Loucy (cell line): Measurements from ENCODE around the gene GALNT7.
A peak's percentile ranks its signal among the peaks of the same experiment; 100 is the strongest.

ENCODE experiments used
- H2AFZ ChIP-seq: fragments of 200-600 bp; sonication (generic); 2 replicates; pipeline ENCODE4 v1.6.0; 2016; ENCODE audit warnings: antibody characterized with exemption, mild to moderate bottlenecking, low read length, moderate library complexity
- H3F3A ChIP-seq: fragments of 200-600 bp; 2 replicates; pipeline ENCODE4 v1.6.0; 2016; ENCODE audit warnings: antibody characterized with exemption, low read depth, mild to moderate bottlenecking
- H3K27me3 ChIP-seq: fragments of 200-600 bp; sonication (generic); 2 replicates; pipeline ENCODE4 v1.6.1; 2014; ENCODE audit warnings: low read length, mild to moderate bottlenecking; ENCODE audit not compliant: insufficient read depth, poor library complexity, severe bottlenecking
- H3K36me3 ChIP-seq: fragments of 200-600 bp; sonication (generic); 2 replicates; pipeline ENCODE4 v1.6.1; 2016; ENCODE audit warnings: low read length; ENCODE audit not compliant: insufficient read depth
- H3K4me1 ChIP-seq: fragments of 200-600 bp; sonication (generic); 2 replicates; pipeline ENCODE4 v1.5.1; 2014; ENCODE audit warnings: low read length, mild to moderate bottlenecking; ENCODE audit not compliant: insufficient read depth, poor library complexity, severe bottlenecking
- H3K4me2 ChIP-seq: fragments of 200-600 bp; sonication (generic); 2 replicates; pipeline ENCODE4 v1.6.0; 2014; ENCODE audit warnings: antibody characterized with exemption, low read length, low read depth, mild to moderate bottlenecking; ENCODE audit not compliant: poor library complexity, severe bottlenecking
- H3K4me3 ChIP-seq: fragments of 200-600 bp; sonication (generic); 2 replicates; pipeline ENCODE4 v1.5.1; 2014; ENCODE audit warnings: low read length, mild to moderate bottlenecking, mixed read lengths; ENCODE audit not compliant: poor library complexity, severe bottlenecking
- H3K79me2 ChIP-seq: fragments of 200-600 bp; sonication (generic); 2 replicates; pipeline ENCODE4 v1.6.1; 2014; ENCODE audit warnings: low read length; ENCODE audit not compliant: insufficient read depth
- H3K9ac ChIP-seq: fragments of 200-600 bp; sonication (generic); 2 replicates; pipeline ENCODE4 v1.6.0; 2014; ENCODE audit warnings: mild to moderate bottlenecking, low read depth, low read length, moderate library complexity; ENCODE audit not compliant: poor library complexity, severe bottlenecking
- H3K9me2 ChIP-seq: fragments of 200-600 bp; sonication (generic); replicated peaks from 2 replicates; pipeline ENCODE4 v1.6.1; 2016; ENCODE audit warnings: low read depth, low read length, mixed read lengths
- H3K9me3 ChIP-seq: fragments of 200-600 bp; sonication (generic); 2 replicates; pipeline ENCODE4 v1.6.1; 2014; ENCODE audit warnings: mild to moderate bottlenecking, antibody characterized with exemption, low read length, low read depth; ENCODE audit not compliant: insufficient read depth
- H4K20me1 ChIP-seq: fragments of 200-600 bp; sonication (generic); 2 replicates; pipeline ENCODE4 v1.6.0; 2014; ENCODE audit warnings: antibody characterized with exemption, low read length, mild to moderate bottlenecking; ENCODE audit not compliant: insufficient read depth, poor library complexity, severe bottlenecking
- EZH2phosphoT487 ChIP-seq: fragments of 200-600 bp; IDR thresholded peaks from 2 replicates; pipeline ENCODE4 v1.6.1; 2018; ENCODE audit warnings: antibody characterized with exemption, mild to moderate bottlenecking, moderate library complexity, borderline replicate concordance
- TF ChIP-seq, protein P1 (sequence below): fragments of 200-600 bp; sonication (generic); conservative IDR thresholded peaks from 2 replicates; pipeline ENCODE4 v1.5.1; 2014; ENCODE audit warnings: mild to moderate bottlenecking, antibody characterized with exemption, low read length

The GALNT7 gene

DNA sequence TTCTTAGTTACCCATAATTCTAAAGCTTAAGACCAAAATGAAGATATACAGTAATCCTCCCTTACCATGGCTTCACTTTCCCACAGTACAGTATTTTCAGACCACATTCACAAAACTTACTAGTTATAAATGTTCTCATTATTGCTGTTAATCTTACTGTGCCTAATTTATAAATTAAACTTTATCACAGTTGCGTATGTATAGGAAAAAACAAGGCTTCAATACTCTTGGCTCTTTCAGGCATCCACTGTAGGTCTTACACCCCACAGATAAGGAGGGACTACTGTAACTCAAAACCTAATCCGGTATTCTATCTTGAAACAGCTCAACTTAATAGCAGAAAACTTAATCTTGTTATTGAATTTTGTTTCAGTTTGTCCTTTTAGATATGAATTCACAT, 162.0 kb downstream of the GALNT7 start:
- peak overlapping the region; percentile 84 for H3K4me2 ChIP-seq
- H3F3A ChIP-seq, result peaks cover 4% of the 10 kb centered on the region; the same call in 1 of the 2 replicates
- H3K9ac ChIP-seq, result peak overlapping the region; percentile 49
- peaks cover 30% of the 10 kb centered on the region for H3K4me1 ChIP-seq
- H3K79me2 ChIP-seq, result peaks cover 67% of the 10 kb centered on the region
- peak overlapping the region; percentile 99 for H3K4me3 ChIP-seq
- H2AFZ ChIP-seq, result no peak overlapping the region
- no peak for TF ChIP-seq EZH2phosphoT487
- TF ChIP-seq, protein P1, sequence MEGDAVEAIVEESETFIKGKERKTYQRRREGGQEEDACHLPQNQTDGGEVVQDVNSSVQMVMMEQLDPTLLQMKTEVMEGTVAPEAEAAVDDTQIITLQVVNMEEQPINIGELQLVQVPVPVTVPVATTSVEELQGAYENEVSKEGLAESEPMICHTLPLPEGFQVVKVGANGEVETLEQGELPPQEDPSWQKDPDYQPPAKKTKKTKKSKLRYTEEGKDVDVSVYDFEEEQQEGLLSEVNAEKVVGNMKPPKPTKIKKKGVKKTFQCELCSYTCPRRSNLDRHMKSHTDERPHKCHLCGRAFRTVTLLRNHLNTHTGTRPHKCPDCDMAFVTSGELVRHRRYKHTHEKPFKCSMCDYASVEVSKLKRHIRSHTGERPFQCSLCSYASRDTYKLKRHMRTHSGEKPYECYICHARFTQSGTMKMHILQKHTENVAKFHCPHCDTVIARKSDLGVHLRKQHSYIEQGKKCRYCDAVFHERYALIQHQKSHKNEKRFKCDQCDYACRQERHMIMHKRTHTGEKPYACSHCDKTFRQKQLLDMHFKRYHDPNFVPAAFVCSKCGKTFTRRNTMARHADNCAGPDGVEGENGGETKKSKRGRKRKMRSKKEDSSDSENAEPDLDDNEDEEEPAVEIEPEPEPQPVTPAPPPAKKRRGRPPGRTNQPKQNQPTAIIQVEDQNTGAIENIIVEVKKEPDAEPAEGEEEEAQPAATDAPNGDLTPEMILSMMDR, result no peak
- peaks cover 50% of the 10 kb centered on the region for H4K20me1 ChIP-seq
- H3K9me3 ChIP-seq, result no peaks in the 10 kb centered on the region
- no peaks in the 10 kb centered on the region for H3K9me2 ChIP-seq
- peaks cover 56% of the 10 kb centered on the region for H3K36me3 ChIP-seq
- H3K27me3 ChIP-seq, result peaks cover 12% of the 10 kb centered on the region

DNA sequence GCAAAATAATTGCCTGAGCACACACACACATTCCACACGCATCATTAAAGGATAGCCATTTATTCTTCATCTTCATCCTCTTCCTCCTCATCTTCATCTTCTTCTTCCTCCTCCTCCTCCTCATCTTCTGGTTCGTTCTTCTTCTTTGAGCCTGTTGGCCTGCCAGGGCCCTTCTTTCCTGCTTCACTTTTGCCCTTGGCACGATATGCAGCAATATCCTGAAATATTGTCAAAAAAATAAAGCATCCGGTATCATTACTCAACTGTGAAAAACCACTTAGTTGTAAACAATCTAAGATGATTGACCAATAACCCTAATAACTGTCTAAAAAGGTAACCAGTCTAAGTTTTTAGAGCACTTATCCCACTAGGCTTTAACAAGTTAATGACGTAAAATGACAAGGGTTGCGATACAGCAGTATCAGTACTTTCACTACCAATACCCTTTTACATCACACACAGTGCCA, 163.4 kb downstream of the GALNT7 start:
- Histone ChIP-seq H3K36me3 (peaks cover 52% of the 10 kb centered on the region), H4K20me1 (peaks cover 54% of the 10 kb centered on the region), H3K27me3 (peaks cover 12% of the 10 kb centered on the region), H2AFZ (no peak overlapping the region), H3K9me2 (no peaks in the 10 kb centered on the region), H3K4me2 (peak overlapping the region; percentile 84), H3K9ac (peak overlapping the region; percentile 100), H3K79me2 (peaks cover 82% of the 10 kb centered on the region), H3K9me3 (no peaks in the 10 kb centered on the region), H3K4me1 (peaks cover 45% of the 10 kb centered on the region), H3F3A (0 out of 2 replicates have a peak, but pooled peaks cover under 1% of the 10 kb centered on the region), H3K4me3 (peak overlapping the region; percentile 99)
- TF ChIP-seq, protein P1, result no peak
- no peak for TF ChIP-seq EZH2phosphoT487

DNA sequence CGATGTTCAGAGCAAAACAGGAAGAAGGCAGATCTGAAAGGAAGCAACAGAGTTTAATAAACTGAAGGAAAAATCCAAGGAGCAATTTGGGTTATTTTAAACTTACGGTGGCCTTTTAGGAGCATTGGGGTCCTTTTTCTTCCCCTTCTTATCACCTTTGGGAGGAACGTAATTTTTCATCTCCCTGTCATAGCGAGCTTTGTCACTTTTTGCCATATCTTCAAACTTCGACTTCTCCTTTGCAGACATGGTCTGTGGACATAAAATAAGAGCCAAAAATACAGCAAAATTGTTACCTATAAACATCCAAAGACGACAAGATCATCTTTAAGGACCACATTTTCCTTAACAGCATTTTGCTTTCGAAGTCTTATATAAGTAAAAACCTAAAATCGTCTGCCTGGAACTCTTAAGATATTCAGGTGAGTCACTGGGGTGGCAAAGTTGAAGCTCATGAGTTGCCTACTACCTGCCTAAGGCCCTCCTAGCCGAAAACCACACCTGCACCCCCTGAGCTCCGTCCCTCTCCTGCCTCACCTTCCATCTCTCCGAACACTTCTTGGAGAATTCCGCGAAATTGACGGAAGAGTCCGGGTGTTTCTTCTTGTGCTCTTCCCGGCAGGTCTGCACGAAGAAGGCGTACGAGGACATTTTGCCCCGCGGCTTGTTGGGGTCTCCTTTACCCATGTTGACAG, 164.5 kb downstream of the GALNT7 start:
- peaks cover 12% of the 10 kb centered on the region for H3K27me3 ChIP-seq
- no peaks in the 10 kb centered on the region for H3K9me2 ChIP-seq
- no peaks in the 10 kb centered on the region for H3F3A ChIP-seq
- H4K20me1 ChIP-seq, result peaks cover 50% of the 10 kb centered on the region
- H3K4me3 ChIP-seq, result peak overlapping the region; percentile 99
- H3K9ac ChIP-seq, result peak overlapping the region; percentile 100
- peaks cover 55% of the 10 kb centered on the region for H3K4me1 ChIP-seq
- no peak overlapping the region for H2AFZ ChIP-seq
- H3K4me2 ChIP-seq, result peak overlapping the region; percentile 84
- H3K9me3 ChIP-seq, result no peaks in the 10 kb centered on the region
- H3K79me2 ChIP-seq, result peaks cover 92% of the 10 kb centered on the region
- H3K36me3 ChIP-seq, result peaks cover 51% of the 10 kb centered on the region
- TF ChIP-seq, protein P1, result no peak
- no peak for TF ChIP-seq EZH2phosphoT487
